Activated naive CD8-positive, alpha-beta T cell treated with anti-CD3 and anti-CD28 coated beads, Interleukin-2, amount 10 ng/mL, durations not matched to agents 7 days and 5 days (primary cell): Measurements from ENCODE around the gene MCM9. TPM values are rescaled to one million over a fixed set of nuclear protein-coding genes. Genes with fewer than 3 reads are reported as not detected.

ENCODE experiments used
- ATAC-seq: fragments of 150-1000 bp; cut with Tn5 transposase; one replicate; pipeline ENCODE4 v1.10.0; 2021; ENCODE audit warnings: low read depth, moderate library complexity
- POLR2A ChIA-PET: fragments of 350-600 bp; sonication (Branson Sonifier 250); formaldehyde crosslinking; loops from one replicate; lab custom pipeline; 2021; ENCODE audit warnings: antibody characterized with exemption; lab: Charles Lee
- DNase-seq: peaks from one replicate; pipeline ENCODE4 v3.0.0; 2021
- H3K27ac Mint-ChIP-seq: one replicate; pipeline ENCODE4 v1.8.0; 2022; ENCODE audit warnings: mild to moderate bottlenecking, mixed read lengths
- H3K27me3 Mint-ChIP-seq: one replicate; pipeline ENCODE4 v1.8.0; 2022; ENCODE audit warnings: mild to moderate bottlenecking, moderate library complexity, mixed read lengths
- H3K36me3 Mint-ChIP-seq: one replicate; pipeline ENCODE4 v1.8.0; 2021; ENCODE audit warnings: mild to moderate bottlenecking, mixed read lengths
- H3K4me1 Mint-ChIP-seq: one replicate; pipeline ENCODE4 v1.8.0; 2021; ENCODE audit warnings: mixed read lengths
- H3K4me3 Mint-ChIP-seq: one replicate; pipeline ENCODE4 v1.8.0; 2022; ENCODE audit warnings: mild to moderate bottlenecking, moderate library complexity, mixed read lengths
- H3K9me3 Mint-ChIP-seq: one replicate; pipeline ENCODE4 v1.8.0; 2021; ENCODE audit warnings: mixed read lengths
- total RNA-seq, 2 experiments: library from RNA; stranded (reverse); gene quantifications; one replicate each; pipeline ENCODE4 v1.2.3, GENCODE V29; 2021

MCM9 gene
- total RNA-seq, 2 experiments from 2014 or later = 22.8 to 25.1 TPM

DNA sequence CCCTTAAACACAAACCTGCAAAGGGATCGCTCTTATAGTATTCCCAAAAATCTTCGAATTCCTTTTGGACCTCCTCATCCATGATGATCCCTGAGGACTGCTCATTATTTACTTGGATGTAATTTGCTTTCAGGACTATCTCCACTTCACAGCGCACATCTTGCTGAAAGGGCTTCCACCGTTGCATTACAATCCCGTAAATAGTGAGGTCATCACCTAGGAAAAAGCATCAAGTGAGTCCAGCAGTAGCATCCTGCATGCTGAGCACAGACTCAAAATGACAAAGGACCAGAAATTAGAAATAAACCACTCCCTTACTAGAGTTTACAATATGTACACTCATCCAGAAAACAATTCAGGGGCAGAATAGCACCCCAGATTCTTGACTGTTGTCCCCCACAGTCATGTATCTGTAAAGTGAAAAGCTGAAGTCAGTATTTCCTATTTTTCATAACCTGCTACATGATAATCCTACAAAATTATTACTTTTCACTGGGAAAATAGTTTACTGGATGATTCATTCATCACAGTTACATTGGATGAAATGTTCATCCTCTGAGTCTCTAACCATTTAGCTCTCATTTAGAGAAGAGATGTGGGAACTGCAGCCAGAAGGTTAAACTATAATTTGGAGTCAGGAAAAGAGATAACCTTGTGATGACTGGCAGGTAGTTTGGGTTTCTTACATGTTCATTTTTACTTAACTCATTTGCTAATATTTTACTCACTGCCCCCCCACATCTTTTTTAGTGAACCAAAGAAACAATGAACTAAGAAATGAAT is 17.2 kb downstream of the MCM9 start:
- no peaks in the 10 kb centered on the region for H3K9me3 Mint-ChIP-seq
- H3K4me3 Mint-ChIP-seq = no peak overlapping the region
- no peak for ATAC-seq
- peaks cover 51% of the 10 kb centered on the region for H3K36me3 Mint-ChIP-seq
- no peak for DNase-seq
- no peak overlapping the region for H3K27ac Mint-ChIP-seq
- H3K4me1 Mint-ChIP-seq = peaks cover 1% of the 10 kb centered on the region
- POLR2A ChIA-PET = no interaction called here
- H3K27me3 Mint-ChIP-seq = no peaks in the 10 kb centered on the region

DNA sequence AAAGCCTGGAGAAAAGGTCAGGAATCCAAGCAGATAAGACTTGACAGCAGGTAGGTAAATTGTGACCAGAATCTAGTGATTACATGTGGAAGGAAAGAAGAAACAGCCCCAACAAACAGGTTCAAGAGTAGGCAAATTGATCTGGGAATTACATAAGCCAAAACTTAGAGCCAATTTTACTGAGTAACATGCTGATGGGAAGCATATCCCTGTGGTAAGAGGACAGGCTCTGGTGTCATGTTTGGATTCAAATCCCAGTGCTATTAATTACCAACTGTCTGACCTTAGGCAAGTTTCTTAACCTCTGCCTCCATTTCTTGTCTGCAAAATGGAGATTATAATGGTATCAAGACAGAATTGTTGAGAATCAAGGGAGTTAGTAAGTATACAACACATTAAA is 20.4 kb downstream of the MCM9 start:
- Mint-ChIP-seq H3K4me3 (no peak overlapping the region), H3K36me3 (peaks cover 42% of the 10 kb centered on the region)

DNA sequence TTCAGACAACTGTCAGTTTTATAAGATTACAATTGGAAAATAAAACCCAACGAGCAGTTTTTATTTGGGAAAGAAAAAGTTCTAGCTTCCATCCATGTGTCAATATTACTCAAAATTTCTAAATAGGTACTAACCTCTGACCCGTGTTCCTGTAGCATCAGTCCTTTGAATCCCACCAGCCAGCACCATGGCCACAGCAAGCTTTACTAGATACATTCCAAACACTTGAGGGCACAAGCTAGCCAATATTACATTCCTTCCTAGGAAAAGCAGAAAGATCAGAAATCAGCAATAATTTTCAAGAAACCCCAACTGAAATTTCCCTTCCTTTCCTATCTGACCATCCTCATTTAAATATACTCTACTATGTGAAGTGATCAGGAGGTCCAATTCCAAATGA is 21.8 kb downstream of the MCM9 start:
- Mint-ChIP-seq H3K27me3 (no peaks in the 10 kb centered on the region), H3K36me3 (peaks cover 44% of the 10 kb centered on the region), H3K4me1 (peaks cover 1% of the 10 kb centered on the region), H3K4me3 (no peak overlapping the region), H3K27ac (no peak overlapping the region), H3K9me3 (no peaks in the 10 kb centered on the region)
- ATAC-seq (no peak), DNase-seq (no peak)
- POLR2A ChIA-PET = interaction anchor here (0.9 kb wide), 1 partner anchor 22 kb away, joined by 3 read pairs; the partner anchor contains the start of gene MCM9

More for the DNA sequence above, 20.4 kb downstream of the MCM9 start:
- Mint-ChIP-seq H3K9me3 (no peaks in the 10 kb centered on the region), H3K27me3 (no peaks in the 10 kb centered on the region), H3K4me1 (peaks cover 1% of the 10 kb centered on the region), H3K27ac (no peak overlapping the region)
- POLR2A ChIA-PET = no interaction called here
- ATAC-seq = no peak
- no peak for DNase-seq

DNA sequence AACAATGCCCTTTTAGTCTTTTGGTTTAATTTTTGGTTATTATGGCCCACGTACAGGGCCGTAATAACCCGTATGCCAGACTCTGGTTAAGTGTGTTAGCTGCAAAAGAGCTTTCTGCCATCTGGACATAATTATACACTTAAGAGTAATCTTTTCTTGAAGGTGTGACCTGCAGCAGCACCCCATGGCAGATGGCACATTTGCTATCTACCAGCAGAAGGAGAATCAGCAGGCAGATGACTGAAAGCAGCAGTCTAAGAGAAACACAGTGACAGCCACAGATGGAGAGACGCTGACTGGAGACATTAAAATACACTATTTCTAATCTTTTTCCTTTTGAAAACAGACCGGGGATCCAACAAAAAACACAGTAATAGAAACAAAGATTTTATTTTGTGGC is 22.3 kb downstream of the MCM9 start:
- Mint-ChIP-seq H3K27ac (no peak overlapping the region), H3K4me1 (peaks cover 1% of the 10 kb centered on the region), H3K9me3 (no peaks in the 10 kb centered on the region), H3K36me3 (peaks cover 46% of the 10 kb centered on the region), H3K27me3 (no peaks in the 10 kb centered on the region), H3K4me3 (no peak overlapping the region)
- POLR2A ChIA-PET = no interaction called here
- no peak for DNase-seq
- ATAC-seq = no peak

DNA sequence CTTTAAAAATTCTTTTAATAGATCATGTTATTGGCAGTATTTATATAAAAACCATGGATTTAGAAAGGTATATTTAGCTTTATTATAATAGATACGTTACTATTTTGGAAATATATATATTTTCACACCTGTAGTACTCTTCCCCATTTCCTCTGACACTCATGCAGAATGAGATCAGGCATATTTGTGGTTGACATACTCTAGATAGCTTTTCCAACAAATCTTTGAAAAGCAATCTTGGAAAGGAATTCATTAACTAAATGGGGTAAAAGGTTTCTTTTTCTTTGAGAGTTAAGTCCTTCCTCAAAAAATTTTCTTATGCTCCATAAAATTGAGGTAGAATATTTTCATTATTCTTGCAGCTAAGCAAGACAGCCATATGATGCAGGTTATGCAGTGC is 26.5 kb downstream of the MCM9 start:
- peaks cover 57% of the 10 kb centered on the region for H3K36me3 Mint-ChIP-seq
- peaks cover 20% of the 10 kb centered on the region for H3K4me1 Mint-ChIP-seq
- no peak overlapping the region for H3K27ac Mint-ChIP-seq
- ATAC-seq = no peak
- H3K4me3 Mint-ChIP-seq = no peak overlapping the region
- no peak for DNase-seq
- H3K9me3 Mint-ChIP-seq = no peaks in the 10 kb centered on the region
- H3K27me3 Mint-ChIP-seq = no peaks in the 10 kb centered on the region
- POLR2A ChIA-PET = interaction anchor here (1.5 kb wide), 1 partner anchor 14 kb away, joined by 5 read pairs; the partner anchor contains the start of gene ASF1A

DNA sequence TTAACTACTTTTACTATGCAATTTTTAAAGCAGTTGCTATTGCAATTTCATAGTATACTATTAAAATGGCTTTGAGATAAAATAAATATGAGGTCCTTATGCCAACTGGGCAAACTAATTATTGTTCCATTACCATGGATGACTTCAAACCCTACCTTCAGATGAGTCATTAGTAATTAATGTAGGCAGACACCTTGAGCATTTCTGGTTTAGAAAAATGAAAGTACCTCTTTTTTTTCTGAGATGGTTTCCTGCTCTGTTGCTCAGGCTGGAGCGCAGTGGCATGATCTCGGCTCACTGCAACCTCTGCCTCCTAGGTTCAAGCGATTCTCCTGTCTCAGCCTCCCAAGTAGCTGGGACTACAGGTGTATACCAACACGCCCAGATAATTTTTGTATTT is 29.1 kb downstream of the MCM9 start:
- POLR2A ChIA-PET = no interaction called here
- Mint-ChIP-seq H3K4me1 (peaks cover 30% of the 10 kb centered on the region), H3K9me3 (no peaks in the 10 kb centered on the region), H3K4me3 (no peak overlapping the region), H3K27ac (no peak overlapping the region), H3K36me3 (peaks cover 66% of the 10 kb centered on the region), H3K27me3 (no peaks in the 10 kb centered on the region)
- no peak for DNase-seq
- no peak for ATAC-seq

DNA sequence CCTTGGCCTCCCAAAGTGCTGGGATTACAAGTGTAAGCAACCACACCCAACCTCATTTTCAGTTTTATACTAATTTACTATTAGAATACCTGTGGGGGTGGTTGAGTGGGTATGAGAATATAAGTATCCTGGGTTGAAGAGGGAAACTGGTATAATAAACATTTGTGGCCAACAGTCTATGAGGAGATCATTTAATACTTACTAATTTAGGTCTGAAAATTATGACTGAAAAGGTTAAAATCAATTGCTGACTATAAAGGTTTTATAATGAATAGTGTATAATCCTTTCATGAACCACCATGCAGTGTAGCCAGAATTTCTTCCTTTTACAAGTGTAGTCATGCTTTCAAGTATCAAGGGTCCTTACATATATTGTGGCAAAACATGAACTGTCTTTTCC is 29.9 kb downstream of the MCM9 start:
- H3K9me3 Mint-ChIP-seq = no peaks in the 10 kb centered on the region
- no peak for DNase-seq
- no peak overlapping the region for H3K4me3 Mint-ChIP-seq
- H3K27me3 Mint-ChIP-seq = no peaks in the 10 kb centered on the region
- H3K27ac Mint-ChIP-seq = no peak overlapping the region
- H3K4me1 Mint-ChIP-seq = peaks cover 38% of the 10 kb centered on the region
- no peak for ATAC-seq
- POLR2A ChIA-PET = interaction anchor here (0.6 kb wide), 1 partner anchor 203 kb away, joined by 3 read pairs; no protein-coding TSS in a partner anchor
- H3K36me3 Mint-ChIP-seq = peaks cover 67% of the 10 kb centered on the region

DNA sequence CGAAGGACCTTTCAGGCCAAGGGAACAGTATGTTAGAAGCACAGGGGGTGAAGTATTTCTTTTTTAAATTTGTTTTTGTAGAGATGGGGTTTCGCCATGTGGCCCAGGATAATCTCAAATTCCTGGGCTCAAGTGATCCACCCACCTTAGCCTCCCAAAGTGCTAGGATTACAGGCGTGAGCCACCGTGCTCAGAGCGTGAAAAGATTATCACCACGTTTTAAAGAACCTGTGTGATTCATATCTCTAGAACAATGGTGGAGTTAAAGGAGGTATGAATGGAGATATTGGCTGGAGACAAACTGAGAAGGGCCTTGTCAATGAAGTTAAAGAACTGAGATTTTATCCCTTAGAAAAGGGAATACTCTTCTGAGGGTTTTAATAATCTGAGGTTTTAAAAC is 31.3 kb downstream of the MCM9 start:
- no peak for DNase-seq
- ATAC-seq = no peak
- Mint-ChIP-seq H3K4me1 (peaks cover 49% of the 10 kb centered on the region), H3K27me3 (no peaks in the 10 kb centered on the region), H3K4me3 (no peak overlapping the region), H3K36me3 (peaks cover 67% of the 10 kb centered on the region), H3K9me3 (no peaks in the 10 kb centered on the region), H3K27ac (peak overlapping the region; percentile 44)
- POLR2A ChIA-PET = no interaction called here

DNA sequence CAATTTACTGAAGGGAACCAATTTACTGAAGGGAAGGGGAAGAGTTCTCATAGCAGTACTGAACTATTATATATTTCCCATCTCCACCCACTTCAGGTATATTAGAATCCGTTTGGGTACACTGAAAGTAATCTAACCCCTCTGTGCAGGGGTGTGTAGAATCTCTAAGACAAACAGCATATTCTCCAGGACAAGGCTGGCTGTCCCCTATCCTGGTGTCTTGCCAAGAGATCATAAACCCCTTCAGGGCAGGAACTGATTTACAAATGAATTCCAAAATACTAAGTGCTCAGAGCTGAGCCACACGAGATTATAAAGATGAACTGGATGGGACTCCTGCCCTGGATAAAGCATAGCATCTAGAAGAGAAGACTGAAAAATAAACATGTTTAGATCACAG is 31.8 kb downstream of the MCM9 start:
- no peak overlapping the region for H3K4me3 Mint-ChIP-seq
- no peak overlapping the region for H3K27ac Mint-ChIP-seq
- ATAC-seq = no peak

DNA sequence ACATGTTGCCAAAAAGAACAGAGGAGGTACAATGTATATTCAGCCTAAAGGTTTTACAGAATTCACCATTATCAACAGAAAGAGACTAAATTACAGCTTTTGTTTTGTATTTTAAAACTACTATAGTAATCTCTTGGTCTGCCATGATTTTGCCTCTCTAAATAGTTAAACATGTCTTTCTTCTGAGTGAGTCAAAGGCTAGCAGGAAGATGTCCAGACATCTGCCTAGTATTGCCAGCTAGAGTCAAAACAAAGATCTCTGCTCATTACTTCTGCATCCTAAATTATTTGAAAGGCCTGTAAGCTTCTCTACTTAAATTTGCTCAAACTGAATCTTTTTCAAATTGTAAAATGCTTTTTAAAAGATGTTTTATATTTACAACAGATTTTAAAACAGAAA is 32.2 kb downstream of the MCM9 start:
- Mint-ChIP-seq H3K27me3 (no peaks in the 10 kb centered on the region), H3K36me3 (peaks cover 73% of the 10 kb centered on the region), H3K9me3 (no peaks in the 10 kb centered on the region), H3K27ac (no peak overlapping the region), H3K4me1 (peaks cover 55% of the 10 kb centered on the region), H3K4me3 (no peak overlapping the region)
- DNase-seq (no peak), ATAC-seq (no peak)
- POLR2A ChIA-PET = interaction anchor here (0.7 kb wide), 1 partner anchor 11 kb away, joined by 4 read pairs; no protein-coding TSS in a partner anchor

More for the DNA sequence above, 31.8 kb downstream of the MCM9 start:
- Mint-ChIP-seq H3K27me3 (no peaks in the 10 kb centered on the region), H3K9me3 (no peaks in the 10 kb centered on the region), H3K36me3 (peaks cover 72% of the 10 kb centered on the region), H3K4me1 (peaks cover 52% of the 10 kb centered on the region)
- DNase-seq = no peak
- POLR2A ChIA-PET = no interaction called here

DNA sequence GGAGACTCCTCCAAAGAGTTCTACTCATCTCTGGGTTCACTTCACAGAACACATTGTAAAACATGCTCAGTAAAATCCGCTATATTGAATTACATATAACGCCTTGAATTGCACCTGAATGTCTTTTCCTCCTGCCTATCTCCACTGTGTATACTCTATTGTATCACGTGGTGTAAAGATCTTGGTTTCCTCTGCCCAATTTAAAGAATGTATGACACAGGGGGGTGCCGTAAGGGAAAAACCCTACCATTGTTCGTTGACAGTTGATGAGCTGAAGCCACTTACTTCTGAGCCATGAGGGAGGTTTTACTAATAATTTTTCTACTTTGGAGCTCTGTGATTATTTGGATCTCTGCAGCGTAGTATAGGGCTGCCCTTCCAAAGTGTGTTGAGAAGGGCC is 35.0 kb downstream of the MCM9 start:
- POLR2A ChIA-PET = interaction anchor here (1.2 kb wide), 1 partner anchor 9 kb away, joined by 4 read pairs; no protein-coding TSS in a partner anchor
- ATAC-seq (peak; percentile 65), DNase-seq (no peak)
- Mint-ChIP-seq H3K27ac (peak overlapping the region; percentile 74), H3K36me3 (peaks cover 57% of the 10 kb centered on the region), H3K4me1 (peaks cover 52% of the 10 kb centered on the region), H3K9me3 (no peaks in the 10 kb centered on the region), H3K4me3 (peak overlapping the region; percentile 51), H3K27me3 (no peaks in the 10 kb centered on the region)

DNA sequence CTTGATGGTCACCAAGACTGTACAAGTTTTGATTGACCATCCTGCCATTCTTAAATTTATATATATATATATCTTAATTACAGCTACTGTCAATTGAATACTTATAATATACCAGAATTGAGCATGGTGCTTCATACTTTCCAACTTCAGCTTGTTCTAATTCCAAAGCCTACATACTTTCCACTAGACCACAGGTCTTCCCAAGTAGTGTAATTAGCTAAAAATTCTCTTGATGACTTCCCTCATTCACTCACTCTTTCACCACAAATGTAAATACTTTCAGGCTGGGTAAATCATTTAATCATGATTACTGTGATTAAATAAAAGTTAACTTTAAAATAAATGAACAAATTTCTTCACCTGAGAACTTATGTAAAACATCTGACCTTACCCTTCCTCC is 37.6 kb downstream of the MCM9 start:
- Mint-ChIP-seq H3K27me3 (no peaks in the 10 kb centered on the region), H3K4me3 (peak overlapping the region; percentile 1), H3K9me3 (no peaks in the 10 kb centered on the region), H3K27ac (no peak overlapping the region), H3K36me3 (peaks cover 38% of the 10 kb centered on the region), H3K4me1 (peaks cover 45% of the 10 kb centered on the region)
- POLR2A ChIA-PET = interaction anchor here (1.0 to 1.7 kb wide), 4 partner anchors 37 to 246 kb away, joined by 3 to 4 read pairs (median 4); partner anchors contain the start of genes CEP85L and MCM9
- DNase-seq = no peak
- no peak for ATAC-seq

DNA sequence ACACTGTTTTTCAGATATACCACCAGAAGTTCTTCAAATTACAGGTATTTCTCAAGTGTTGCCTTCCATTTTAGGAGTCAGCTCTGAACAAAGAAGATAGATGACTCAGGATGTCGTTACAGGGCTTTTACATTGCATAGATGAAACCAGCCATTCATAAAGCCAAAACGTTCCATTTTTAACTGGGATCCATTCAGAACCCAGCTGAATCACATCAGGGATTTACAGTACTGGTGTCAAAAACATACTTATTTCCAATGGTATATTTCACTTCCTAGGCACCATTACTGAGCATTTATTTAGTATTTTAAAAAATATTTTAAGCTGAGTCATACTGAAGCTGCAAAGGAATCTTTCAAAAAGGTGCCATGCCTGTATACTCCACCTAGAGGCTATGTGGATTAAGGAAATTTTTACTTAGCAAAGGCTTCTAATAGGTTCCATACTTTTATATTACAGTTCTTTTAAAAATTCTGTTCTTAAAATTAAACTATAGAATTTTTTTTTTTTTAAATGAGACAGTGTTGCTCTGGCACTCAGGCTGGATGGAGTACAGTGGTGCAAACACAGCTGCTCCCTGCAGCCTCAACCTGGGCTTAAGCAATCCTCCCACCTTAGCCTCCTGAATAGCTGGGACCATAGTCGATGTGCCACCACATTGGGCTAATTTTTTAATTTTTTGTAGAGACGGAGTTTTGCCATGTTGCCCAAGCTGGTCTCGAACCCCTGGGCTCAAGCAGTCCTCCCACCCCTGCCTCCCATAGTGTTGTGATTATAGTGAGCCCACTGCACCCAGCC is 38.4 kb downstream of the MCM9 start:
- ATAC-seq (no peak), DNase-seq (no peak)
- Mint-ChIP-seq H3K9me3 (no peaks in the 10 kb centered on the region), H3K27me3 (no peaks in the 10 kb centered on the region), H3K4me3 (peak overlapping the region; percentile 81), H3K36me3 (peaks cover 33% of the 10 kb centered on the region), H3K27ac (peak overlapping the region; percentile 85), H3K4me1 (peaks cover 49% of the 10 kb centered on the region)
- POLR2A ChIA-PET = interaction anchor here (0.5 to 5.2 kb wide), 6 partner anchors 38 to 338 kb away, joined by 3 to 25 read pairs (median 4); partner anchors contain the start of genes CEP85L and MCM9
